ENCODE measurements around the gene MEPCE.

The MEPCE gene

DNA sequence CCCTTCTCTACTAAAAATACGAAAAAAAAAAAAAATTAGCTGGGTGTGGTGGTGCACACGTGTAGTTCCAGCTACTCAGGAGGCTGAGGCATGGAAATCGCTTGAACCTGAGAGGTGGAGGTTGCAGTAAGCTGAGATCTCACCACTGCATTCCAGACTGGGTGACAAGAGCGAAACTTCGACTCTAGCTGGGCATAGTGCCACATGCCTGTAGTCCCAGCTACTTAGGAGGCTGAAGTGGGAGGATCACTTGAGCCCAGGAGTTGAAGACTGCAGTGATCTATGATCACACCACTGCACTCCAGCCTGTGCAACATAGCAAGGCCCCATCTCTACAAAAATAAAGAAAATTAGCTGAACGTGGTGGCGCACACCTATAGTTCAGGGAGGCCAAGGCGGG is 35.7 kb downstream of the MEPCE start:
- DNase-seq: no peak

DNA sequence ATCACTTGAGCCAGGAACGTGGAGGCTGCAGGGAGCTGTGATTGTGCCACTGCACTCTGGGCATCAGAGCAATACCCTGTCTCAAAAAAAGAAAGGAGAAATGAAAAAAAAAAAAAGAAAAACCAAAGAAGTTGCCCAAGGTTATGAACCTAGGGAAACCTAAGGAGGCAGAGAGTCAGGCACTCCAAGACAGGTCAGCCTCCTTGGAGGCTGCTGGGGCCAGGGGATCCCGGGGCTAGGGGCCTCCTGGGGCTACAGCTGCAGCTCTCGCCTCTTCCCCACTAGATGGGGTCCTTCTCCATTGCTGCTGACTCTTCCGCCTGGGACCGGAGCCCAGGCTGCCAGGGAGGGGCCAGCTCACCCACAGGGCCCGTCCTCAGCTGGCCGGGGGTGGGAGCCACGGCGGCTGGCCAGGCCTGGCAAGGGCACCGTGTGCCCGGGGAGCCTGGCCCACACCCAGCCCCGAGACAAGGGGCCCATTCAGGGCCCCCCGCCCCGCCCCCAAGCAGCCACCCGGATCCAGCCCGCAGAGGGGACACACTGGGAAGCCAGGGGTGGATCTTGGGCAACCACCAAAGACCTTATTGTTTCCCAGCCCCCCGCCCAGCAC is 36.2 kb downstream of the MEPCE start:
- DNase-seq: peak; percentile 61

DNA sequence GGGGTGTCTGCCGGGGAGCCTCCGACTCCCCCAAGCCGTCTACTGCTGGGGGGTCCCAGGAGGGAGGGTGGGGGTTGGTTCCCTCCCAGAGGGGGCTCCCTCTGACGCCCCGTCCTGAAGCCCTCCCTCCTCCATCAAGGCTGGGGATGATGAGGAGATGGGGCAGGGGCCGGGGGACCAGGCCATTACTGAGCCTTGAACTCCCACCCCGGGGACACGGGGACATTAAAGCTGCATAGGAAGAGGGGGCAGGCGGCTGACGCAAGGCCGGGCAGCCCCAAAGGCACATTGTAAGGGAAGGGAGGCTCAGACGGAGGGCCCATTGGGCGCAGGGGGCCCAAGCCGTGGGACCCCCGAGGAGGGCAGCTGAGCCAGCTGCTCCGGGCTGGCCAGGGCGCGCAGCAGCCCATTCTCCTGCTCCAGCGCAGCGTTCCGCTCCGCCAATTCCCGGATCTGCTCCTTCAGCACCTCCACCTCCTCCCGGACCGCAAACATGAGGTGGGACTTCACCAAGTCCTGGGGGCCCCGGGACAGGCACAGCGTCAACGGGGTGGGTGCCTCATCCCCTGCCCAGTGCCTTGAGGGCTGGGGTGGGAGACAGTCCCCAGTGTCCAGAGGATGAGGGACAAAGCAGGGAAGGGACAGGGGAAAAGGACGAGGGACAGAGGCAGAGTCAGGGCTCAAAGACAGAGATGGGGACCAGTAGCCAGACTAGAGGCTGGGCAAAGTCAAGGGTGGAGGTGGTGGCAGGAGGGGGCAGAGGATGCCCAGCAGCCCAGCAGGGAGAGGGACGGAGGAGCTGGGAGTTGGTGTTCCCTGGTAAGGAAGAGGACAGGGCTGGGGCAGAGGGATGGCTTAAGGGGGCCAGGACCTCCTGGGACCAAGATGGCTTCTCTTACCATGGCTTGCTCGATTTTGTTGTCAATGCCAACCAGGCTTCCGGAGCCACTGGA is 37.3 kb downstream of the MEPCE start:
- no peak for DNase-seq

DNA sequence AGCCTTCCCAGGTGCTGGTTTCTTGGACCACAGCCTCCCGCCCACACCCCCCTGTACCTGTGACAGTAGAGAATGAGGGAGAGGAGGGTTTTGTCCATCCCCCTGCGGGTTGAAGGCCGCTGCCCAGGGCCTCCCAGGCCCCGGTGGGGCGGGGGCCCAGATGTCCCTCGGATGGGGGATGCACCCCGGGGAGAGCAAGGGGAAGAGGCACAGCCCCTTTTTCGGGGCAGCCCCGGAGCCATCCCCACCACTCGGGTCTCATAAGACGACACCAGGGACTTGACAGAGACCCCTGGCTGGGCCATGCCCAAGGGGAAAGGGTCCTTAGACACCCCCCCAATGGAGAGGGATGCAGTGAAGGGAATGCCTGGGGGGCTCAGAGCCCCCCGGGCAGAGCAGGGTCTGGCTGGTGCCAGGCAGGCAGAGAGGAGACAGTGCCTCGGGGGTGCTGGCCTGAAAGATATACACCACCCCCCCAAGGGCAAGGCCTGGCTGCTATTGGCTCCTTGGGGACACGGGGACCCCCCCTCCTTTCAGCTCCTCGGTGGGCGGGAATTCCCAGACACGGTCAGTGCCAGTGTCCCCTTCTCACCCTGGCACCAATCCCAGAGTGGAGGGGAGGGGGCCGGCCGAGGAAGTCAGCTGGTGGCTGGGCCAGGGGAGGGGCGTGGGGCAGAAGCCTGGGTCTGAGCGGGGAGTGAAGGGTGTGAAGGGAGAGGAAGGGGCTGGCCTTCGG is 38.2 kb downstream of the MEPCE start:
- DNase-seq: no peak

DNA sequence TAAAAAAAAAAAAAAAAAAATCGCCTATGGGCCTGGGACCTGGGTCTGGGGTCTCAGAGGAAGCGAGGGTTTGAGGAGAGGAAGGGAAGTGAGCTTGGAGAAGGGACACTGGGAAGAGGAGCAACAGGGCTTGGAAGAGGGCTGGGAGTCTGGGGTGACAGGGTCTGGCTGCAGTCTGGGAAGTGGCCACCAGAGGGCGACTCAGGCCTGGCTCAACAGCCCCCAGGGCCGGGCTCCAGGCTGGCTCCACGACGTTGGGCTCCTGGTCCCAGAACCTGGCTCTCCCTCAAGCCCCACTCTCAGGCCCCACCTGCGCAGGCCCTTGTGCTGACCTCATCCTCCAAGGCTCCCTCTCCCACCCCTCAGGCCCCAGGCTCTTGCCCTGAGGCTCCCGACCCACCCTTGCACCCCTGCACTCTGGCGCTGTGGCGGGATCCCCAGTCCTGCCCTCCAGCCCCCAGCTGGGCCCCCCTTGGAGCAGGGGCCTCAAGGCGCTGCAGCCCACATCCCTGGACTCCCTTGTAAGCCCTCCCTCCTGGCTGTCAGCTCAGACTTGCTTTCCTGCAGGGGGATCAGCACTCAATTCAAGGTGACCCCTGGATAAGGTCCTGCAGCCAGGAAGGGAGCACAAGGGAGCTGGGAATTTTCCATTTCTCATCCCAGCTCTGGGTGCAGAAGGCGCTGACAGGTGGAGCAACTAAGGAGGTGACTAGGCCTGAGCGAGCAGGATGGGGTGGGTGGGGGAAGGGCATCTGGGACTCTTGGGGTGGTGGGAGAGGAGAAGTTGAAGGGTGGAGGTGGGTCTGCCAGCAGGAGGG is 39.8 kb downstream of the MEPCE start:
- peak; percentile 43 for DNase-seq

DNA sequence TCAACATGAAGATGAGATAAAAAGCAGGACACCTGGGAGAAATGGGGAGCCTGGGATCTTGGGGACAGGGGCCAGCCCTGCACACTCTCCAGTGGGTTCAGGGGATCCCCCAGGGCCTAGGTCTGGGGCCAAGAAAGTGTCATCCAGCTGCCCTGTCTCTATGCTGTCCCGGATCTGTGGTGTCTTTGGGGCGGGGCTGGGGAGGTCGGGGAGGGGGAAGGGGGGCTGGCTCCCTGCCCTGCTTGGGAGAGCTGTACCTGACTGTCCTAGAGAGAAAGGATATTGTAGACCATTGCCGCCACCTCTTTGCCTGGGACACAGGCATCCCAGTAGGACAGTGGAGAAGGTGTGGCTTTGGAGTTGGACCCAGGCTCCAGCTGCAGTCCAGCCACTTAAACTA is 41.4 kb downstream of the MEPCE start:
- DNase-seq: no peak

DNA sequence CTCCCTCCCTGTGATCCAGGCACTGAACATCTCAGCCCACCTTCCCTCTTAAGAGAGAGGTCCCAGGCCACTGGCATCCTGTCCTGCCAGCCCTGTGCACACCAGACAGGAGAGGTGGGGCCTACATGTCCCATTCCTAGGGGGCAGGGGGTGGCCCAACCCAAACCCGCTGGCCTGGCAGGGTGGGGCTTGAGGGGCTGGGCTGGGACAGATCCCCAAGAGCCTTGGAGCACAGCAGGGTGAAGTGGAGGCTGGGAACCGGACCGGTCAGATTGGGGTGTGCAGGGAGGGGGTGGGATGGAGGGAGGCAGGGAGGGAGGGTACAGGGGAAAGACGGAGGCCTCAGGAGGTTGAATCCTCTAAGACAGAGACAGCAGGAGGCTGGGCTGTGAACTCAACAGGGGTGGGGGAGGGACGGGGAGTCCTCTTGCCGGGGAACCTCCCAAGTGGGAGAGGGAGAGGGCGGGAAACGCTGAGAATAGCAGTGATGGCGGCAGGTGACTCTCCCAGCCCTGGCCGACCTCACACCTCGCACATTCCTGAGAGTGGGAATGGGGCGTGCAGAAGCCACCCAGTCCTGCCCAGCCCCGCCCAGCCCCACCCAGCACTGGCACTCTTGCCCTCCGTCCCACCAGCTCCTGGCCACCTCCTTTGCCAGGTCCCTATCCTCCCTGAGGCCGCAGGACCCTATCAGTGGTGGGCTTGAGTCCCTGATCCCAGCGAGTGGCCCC is 42.7 kb downstream of the MEPCE start:
- DNase-seq: peak; percentile 53

DNA sequence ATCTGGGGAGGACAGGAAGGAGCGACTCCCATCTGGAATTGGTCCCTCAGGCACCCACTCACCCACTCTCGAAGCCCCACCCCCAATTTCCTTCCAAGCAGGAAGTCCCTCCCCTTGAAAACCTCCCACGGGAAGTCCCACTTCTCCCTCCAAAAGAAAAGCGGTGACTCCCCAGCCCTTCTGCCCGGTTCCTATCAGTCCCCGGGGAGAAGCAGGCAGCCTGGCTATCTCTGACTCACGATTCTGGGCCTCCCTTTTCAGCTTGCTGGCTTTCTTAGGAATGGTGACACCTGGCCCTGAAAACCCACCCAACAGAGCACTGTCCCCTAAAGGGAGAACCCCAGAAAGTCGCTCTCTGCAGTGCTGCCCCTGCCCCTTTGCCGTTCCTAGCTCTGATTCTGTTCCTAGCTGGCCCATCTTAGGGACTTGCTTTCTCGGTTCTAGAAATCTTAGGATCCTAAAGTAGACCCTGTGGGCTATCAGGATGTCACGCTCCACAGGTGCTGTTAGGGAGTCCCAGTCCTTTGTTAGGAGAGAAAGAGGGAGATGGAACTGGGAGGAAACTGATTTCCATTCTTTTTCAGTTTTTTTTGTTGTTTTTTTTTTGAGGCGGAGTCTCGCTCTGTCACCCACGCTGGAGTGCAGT is 43.3 kb downstream of the MEPCE start:
- DNase-seq: peak; percentile 75

DNA sequence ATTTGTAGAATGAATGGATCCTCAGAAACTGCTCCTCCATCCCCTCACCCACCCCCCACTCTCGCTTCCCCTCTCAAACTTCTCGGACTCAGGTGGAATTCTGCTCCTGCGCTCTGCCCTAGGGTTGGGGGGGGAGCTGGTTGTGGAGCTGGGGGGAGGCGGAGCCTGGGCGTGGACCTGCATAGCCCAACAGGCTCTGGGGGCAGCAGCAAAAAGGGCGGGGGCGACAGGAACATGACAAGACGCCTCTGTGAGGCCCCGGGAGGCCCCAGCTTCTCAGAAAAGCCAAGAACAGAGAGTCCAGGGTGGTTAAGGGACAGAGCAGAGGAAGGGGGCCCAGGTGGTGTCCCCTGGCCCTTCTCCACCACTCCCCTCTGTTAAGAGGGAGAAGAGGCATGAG is 45.9 kb downstream of the MEPCE start:
- no peak for DNase-seq

DNA sequence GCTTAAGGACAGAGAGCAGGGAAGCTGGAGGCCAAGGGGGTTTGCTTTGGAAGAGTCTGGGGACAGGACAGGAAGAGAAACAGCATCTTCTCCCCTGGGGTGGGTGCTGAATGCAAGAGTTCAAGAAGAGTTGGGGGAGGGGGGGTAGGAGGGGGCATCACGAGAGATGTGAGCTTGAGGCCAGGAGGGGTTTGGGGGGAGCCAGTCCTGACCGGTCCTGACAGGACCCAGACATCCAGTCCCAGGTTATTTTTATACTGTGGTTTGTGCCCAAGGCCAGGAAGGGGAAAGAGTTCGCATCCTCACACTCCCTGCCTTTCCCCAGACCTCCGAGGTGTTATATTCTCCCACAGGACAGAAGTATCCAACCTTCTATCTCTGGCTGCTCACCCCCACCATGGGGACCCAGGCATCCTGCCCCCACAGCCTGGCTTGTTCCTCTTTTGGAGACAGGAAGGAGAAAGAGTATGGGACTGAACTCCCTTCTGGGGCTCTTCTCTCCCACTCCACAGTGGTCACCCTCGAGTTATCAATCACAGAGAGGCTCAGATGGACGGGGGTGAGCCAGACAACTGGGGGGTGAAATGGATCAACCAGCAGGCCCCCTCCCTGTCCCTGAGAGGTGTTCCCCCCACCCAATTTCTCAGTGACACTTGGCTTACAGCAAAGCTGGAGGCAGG is 46.6 kb downstream of the MEPCE start:
- no peak for DNase-seq

DNA sequence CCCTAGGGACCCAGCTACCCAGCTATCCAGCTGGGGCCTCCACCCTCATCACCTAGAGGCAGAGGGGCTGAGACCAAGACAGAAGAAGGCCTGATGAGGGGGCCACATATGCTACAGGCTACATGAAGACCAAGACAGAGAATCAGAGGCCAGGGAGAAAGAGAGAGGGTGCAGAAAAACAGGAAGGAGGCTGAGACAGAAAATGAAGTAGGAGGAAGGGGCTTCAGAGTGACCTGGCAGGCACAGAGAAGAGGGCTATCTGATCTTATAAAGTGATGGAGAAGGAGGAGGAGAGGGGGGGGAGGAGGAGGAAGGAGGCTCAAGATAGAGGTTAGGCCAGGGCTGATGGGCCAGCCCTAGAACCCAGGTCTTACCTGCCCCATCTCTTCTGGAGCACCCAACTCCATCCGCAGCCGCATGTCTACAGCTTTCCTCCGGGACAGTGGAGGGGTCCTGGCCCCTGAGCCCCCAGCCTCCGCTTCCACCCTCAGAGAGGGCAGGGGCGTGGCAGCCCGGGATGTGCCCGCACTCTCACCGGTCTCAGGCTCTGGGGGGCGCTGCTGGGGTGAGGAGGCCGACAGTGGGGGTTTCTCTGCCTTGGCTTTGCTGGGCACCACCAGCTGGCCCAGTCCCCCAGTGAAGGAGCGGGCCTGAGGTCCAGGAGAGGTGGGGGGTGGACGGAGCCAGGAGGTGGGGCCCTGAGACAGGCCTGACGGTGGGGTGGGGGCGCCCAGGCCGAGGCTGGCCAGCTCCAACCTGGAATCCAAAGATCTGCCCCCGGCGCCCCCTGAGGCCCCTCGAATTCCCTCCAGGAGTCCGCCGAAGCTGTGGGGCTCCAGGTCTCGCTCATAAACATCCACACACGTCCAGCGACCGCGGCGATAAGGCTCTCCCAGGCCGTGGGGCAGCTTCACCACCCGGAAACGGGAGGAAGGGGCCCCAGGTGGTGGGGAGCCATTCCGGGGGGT is 47.6 kb downstream of the MEPCE start:
- DNase-seq: no peak

DNA sequence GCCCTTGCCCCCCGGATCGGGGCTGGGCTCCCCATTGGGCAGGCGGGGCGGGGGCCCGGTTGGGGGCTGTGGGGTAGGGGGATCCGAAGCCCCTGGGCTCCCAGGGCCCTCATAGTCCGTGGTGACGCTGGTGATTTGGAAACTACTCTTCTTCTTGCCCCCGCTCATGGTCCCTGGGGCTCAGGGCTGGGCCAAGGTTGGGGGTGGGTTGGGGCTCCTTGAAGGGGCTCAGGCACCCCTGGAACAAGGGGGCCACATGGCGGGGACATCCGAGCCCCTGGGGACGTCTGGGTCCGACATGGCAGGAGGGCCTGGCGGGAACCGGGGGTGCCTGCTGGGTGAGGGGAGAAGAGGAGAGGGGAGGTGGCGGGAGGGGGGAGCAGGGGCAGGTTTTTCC is 48.2 kb downstream of the MEPCE start:
- no peak for DNase-seq

DNA sequence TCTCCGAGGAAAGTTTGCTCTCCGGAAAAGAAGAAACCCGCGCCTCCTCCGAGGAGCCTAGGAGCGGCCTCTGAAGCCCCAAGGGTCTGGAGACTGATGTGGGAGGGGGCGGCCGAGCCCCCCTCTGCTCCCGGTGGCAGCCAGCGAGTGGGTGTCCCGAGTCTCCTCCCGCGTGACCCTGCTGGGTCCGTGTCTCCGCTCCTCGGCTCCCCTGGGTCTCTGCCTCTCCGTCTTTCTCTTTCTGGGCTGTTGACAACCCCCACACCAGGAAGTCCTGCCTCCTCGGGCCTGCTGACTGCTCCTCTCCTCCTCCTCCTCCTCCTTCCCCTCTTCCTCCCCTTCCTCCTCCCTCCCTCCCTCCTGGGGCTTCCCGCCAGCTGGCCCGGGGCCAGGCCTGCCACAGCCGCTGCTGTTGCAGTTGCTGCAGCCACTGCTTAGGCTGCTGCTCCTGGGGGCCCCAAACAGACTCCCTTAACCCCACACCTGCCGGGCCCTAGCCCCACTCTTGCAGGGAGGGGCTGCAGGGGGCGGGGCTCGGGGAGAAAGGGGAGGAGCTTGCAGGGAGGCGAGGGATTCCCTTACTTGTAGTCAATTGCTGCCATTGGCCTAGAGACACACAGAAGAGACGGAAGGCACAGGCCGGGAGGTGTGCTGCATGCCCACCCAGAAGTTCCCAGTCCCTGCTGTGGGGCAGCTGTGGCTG is 49.5 kb downstream of the MEPCE start, which contains the start of gene TSC22D4:
Gene TSC22D4, minus strand, starts transcription at position 257 of the 703 bp plus-strand sequence. CDS start 1,176 bp downstream, outside the sequence.
- DNase-seq: peak; percentile 88

DNA sequence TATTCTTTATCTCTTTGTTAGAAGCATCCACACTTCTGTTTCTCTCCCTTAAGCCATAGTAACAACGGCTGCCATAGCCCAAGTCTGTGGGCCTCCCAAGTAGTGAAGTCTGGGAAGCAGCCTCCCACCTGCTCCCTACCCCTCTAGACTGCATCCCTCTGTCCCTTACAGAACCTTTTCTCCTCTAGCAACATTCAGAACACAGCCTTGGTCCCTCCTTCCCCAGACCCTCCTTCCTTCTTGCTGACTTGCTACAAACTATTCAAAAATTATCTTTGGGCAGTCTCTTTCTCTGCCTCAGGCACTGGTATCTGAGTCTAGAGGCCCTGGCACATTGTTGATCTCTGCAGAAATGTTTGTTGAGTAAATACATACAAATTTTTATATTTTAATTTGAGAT is 51.8 kb downstream of the MEPCE start:
- no peak for DNase-seq

DNA sequence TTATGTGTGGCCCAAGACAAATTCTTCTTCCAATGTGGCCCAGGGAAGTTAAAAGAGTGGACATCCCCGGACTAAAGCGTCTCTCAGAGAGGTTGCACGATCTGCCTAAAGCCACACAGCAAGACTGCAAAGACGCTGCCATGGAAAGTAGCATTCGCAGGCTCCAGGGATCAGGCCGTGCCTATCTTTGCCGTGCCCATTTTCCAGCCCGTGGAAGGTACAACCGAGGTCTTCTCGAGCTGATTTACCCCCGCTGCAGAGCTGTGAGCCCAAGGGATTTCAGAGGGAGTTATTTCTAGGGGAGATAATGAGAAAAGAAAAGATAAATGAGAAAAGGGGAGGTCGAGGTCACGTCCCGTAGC is 53.1 kb downstream of the MEPCE start:
- DNase-seq: no peak

DNA sequence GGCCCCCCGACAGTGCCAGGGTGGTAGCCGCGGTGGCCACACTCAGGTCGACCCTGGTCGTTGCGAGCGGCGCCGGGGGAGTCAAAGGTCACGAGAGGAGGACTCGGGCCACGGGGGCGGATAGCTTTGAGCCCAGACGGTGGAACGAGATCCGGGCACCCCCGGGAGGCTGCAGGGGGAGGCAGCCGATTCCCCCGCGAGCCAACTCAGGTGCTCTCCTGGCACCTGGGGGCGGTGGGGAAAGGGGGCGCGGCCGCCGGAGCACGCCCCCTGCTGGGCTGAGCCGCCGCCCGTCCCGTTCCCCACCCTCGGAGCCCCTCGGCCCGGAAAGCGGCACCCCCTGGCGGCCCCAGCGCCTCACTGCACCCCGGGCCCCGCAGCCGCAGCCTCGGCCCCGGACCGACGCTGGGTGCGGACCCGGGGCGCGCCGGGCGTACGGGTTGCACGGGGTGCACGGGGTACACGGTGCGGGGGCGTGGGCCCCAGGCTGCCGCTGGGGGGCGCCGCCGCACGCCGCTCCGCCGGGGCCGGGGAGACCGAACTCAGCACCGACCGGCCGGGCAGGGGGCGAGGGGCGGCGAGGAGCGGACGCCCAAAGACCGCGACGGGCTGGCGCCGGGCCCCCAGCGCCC is 53.6 kb downstream of the MEPCE start:
- DNase-seq: peak; percentile 59
